ENCODE results near the gene RPIA. TPM values are rescaled to one million over a fixed set of nuclear protein-coding genes. Genes with fewer than 3 reads are reported as not detected.
A peak's percentile ranks its signal among the peaks of the same experiment; 100 is the strongest.

RPIA gene
- total and polyA plus RNA-seq, 9 of the 15 experiments (the other 6 are each of a cell fraction or from before 2014, with no cell fraction given) = 7.8 to 41.2 (median 25.8) TPM

GRCh38 chr2:88721268-88721667, 29.8 kb downstream of the RPIA start (continued):
- TF ChIP-seq MLLT1 (IDR thresholded peaks at IDR 0.05) (no peak), ZNF184 (CRISPR knock-in tag; IDR thresholded peaks at IDR 0.05) (no peak), CBFA2T2 (conservative IDR thresholded peaks at IDR 0.05) (no peak)
- TF ChIP-seq, protein P1, sequence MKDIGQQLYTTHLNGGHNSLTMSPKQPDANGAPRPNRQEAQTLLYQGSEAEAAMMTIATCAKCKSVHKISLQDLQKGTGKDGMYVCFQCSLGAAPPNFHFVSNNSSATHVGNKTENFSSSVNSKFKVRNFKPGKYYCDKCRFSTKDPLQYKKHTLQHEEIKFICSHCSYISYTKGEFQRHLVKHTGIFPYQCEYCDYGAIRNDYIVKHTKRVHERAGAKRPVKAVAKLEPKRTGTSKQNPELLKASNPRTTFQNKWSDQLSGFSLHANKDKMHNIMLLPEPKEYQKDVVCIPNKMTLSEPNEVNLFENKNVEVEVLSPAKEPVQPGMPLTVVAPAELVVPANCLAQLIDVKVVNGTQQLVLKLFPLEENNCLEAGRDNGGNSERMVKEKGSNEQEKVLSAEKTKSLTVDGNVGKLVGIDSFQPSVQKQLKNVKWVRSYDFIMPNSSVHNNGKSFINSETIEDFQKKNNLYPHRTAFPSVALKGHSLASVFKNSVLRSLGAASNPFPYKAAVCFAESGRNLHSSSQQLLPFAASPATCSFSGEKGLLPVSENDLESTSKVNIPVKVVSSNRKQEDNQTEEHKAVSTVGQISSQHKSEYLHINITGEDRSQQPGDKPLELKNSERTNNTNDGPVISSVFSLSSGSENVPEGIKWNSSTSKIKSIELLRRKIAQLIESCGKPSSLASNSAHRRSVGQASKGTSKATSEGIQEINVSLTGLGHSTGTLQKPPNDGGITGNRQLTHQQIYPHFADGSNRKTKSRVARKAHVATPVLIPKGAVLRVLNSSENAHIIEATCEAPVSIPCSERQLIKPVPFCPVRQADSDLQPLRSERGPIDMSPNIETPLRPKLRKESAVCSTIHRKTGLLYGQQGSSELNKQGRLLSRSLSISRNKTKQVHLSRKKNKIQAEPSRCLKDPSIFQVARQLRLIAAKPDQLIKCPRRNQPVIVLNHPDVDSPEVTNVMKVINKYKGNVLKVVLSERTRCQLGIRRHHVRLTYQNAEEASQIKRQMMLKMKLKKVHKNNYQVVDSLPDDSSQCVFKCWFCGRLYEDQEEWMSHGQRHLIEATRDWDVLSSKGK (CRISPR knock-in tag; IDR thresholded peaks at IDR 0.05) = no peak

GRCh38 chr2:88724643-88725332, 33.3 kb downstream of the RPIA start:
- no peak overlapping the region for H3K4me2 ChIP-seq (ENCODE audit: insufficient read depth, low read length)
- H3K27me3 ChIP-seq (ENCODE audit: control insufficient read depth in 2 of 2, insufficient read depth in 2 of 2, low read length in 2 of 2) = no peaks in the 10 kb centered on the region
- in situ Hi-C loops (cut with MboI) = no loop called here
- no peaks in the 10 kb centered on the region for H3K9me3 ChIP-seq (replicated peaks; ENCODE audit: control insufficient read depth, insufficient read depth, low read depth, low read length)
- BruUV-seq (replicated peaks) = no TSS peak
- peaks cover 8% of the 10 kb centered on the region; the same call in 1 of the 3 replicates for H3K36me3 ChIP-seq (ENCODE audit: control insufficient read depth, insufficient read depth, low read length)
- H4K20me1 ChIP-seq (replicated peaks; ENCODE audit: control insufficient read depth, insufficient read depth, low read length) = no peaks in the 10 kb centered on the region
- H2AFZ ChIP-seq (ENCODE audit: low read depth, low read length) = no peak overlapping the region
- no peak overlapping the region for H3K9ac ChIP-seq (ENCODE audit: insufficient read depth in 1 of 2, low read depth in 2 of 2, low read length in 2 of 2)
- no peak overlapping the region for H3K4me3 ChIP-seq
- intact Hi-C loops (cut with micrococcal nuclease) = no loop called here
- H3K4me1 ChIP-seq (replicated peaks in 1 of 2; ENCODE audit: control insufficient read depth in 2 of 2, insufficient read depth in 2 of 2, low read length in 2 of 2) = peaks cover 3 to 5% of the 10 kb centered on the region in 2 experiments; a peak in 3 of 5 replicates
- H3K27ac ChIP-seq (ENCODE audit: extremely low read depth, low read depth, low read length) = no peak overlapping the region
- 71% methylated on average over 4 of the region's 4 CpGs for WGBS (ENCODE audit: insufficient coverage, low coverage, missing lambda C conversion rate)
- ChIA-PET POLR2A (interaction anchor here (0.8 to 1.5 kb wide), 4 partner anchors 10 to 27 kb away, joined by 3 to 8 read pairs (median 4); no protein-coding TSS in a partner anchor), CTCF (ENCODE audit: low intra/inter-chr PET ratio) (no interaction called here)
- DNase-seq (ENCODE audit: extremely low read depth in 1 of 4, low spot score in 3 of 4) (no peak), FAIRE-seq (no peak), ATAC-seq (peak; percentile 31; the same call in 1 of the 3 replicates)
- peaks cover 4% of the 10 kb centered on the region; the same call in 2 of the 3 replicates for H3K79me2 ChIP-seq (ENCODE audit: control insufficient read depth, insufficient read depth, low read length)
- no peaks in the 10 kb centered on the region for H3K9me1 ChIP-seq (ENCODE audit: control insufficient read depth, insufficient read depth, low read length)
- no peak for TF ChIP-seq SP2 (IDR thresholded peaks at IDR 0.05; ENCODE audit: extremely low read depth, low read depth, low read length, poor library complexity, severe bottlenecking)
- TF ChIP-seq RB1 (IDR thresholded peaks at IDR 0.05; ENCODE audit: low read depth) = no peak
- TF ChIP-seq ATF2 (CRISPR knock-in tag; IDR thresholded peaks at IDR 0.05) = no peak
- TF ChIP-seq PRPF4 (IDR thresholded peaks at IDR 0.05; ENCODE audit: insufficient read depth, low read depth, low read length, poor library complexity, severe bottlenecking) = no peak
- TF ChIP-seq ZBTB5 (IDR thresholded peaks at IDR 0.05) = no peak
- no peak for TF ChIP-seq ZNF12 (CRISPR knock-in tag; IDR thresholded peaks at IDR 0.05)
- no peak for TF ChIP-seq ZNF23 (CRISPR knock-in tag; IDR thresholded peaks at IDR 0.05)
